Mesenchymal stem cell (in vitro differentiated cells and primary cell): ENCODE results near the gene ENTPD2.
"Not testable (repeated sequence)": the region's sequence is repeated elsewhere in the genome, so short reads cannot be mapped to it uniquely, and the experiment has no call there.

Experiments used
- DNase-seq: peaks from one replicate; pipeline ENCODE4 v3.0.0-alpha.2; 2013
- H2AFZ ChIP-seq: one replicate; pipeline ENCODE4 v1.6.1; 2013; ENCODE audit warnings: low read depth, mild to moderate bottlenecking, control low read depth, inconsistent platforms, low read length, moderate library complexity
- H2AK5ac ChIP-seq: 2 replicates; pipeline ENCODE4 v1.6.1; 2013; ENCODE audit warnings: low read length, moderate library complexity, mild to moderate bottlenecking, inconsistent platforms; ENCODE audit not compliant: severe bottlenecking
- H2BK120ac ChIP-seq: one replicate; pipeline ENCODE4 v1.6.1; 2013; ENCODE audit warnings: low read depth, mild to moderate bottlenecking, inconsistent platforms, low read length, moderate library complexity
- H2BK12ac ChIP-seq, 2 experiments: one replicate each; pipeline ENCODE4 v1.6.1; 2013; ENCODE audit warnings: inconsistent platforms in 2 of 2, low read length in 2 of 2, mild to moderate bottlenecking in 2 of 2, moderate library complexity in 2 of 2, control low read depth in 1 of 2
- H2BK15ac ChIP-seq: one replicate; pipeline ENCODE4 v1.6.1; 2013; ENCODE audit warnings: mild to moderate bottlenecking, low read depth, inconsistent platforms; ENCODE audit not compliant: poor library complexity, severe bottlenecking
- H2BK5ac ChIP-seq: 2 replicates; pipeline ENCODE4 v1.6.1; 2013; ENCODE audit warnings: low read depth, mild to moderate bottlenecking, low read length, control low read depth, inconsistent platforms; ENCODE audit not compliant: poor library complexity, severe bottlenecking
- H3K14ac ChIP-seq, 2 experiments: one replicate each; pipeline ENCODE4 v1.6.1; 2013; ENCODE audit warnings: inconsistent platforms in 2 of 2, low read length in 2 of 2, control low read depth in 1 of 2, mild to moderate bottlenecking in 1 of 2, moderate library complexity in 1 of 2
- H3K18ac ChIP-seq, 2 experiments: one replicate each; pipeline ENCODE4 v1.6.1; 2013; ENCODE audit warnings: inconsistent platforms in 2 of 2, low read length in 2 of 2, control low read depth in 1 of 2, low read depth in 1 of 2, mild to moderate bottlenecking in 1 of 2
- H3K23ac ChIP-seq, 2 experiments: one replicate each; pipeline ENCODE4 v1.6.1; 2013; ENCODE audit warnings: inconsistent platforms in 2 of 2, low read length in 2 of 2, mild to moderate bottlenecking in 2 of 2, moderate library complexity in 2 of 2, control low read depth in 1 of 2
- H3K27ac ChIP-seq: 2 replicates; pipeline ENCODE4 v1.5.1; 2013; ENCODE audit warnings: mild to moderate bottlenecking, moderate library complexity, low read length, control low read depth, inconsistent platforms; ENCODE audit not compliant: poor library complexity, severe bottlenecking
- H3K27me3 ChIP-seq, 2 experiments: 2 replicates each; pipeline versions ENCODE4 v1.6.1 to v1.7.0; 2013; ENCODE audit warnings: low read length in 2 of 2, mild to moderate bottlenecking in 2 of 2, moderate library complexity in 2 of 2, control low read depth in 1 of 2, inconsistent platforms in 1 of 2; ENCODE audit not compliant: control insufficient read depth in 1 of 2, insufficient read depth in 1 of 2
- H3K36me3 ChIP-seq, 2 experiments: 2 replicates each; pipeline versions ENCODE4 v1.6.1 to v1.7.0; 2013; ENCODE audit warnings: low read length in 2 of 2, control low read depth in 1 of 2, inconsistent platforms in 1 of 2, low read depth in 1 of 2, mild to moderate bottlenecking in 1 of 2; ENCODE audit not compliant: insufficient read depth in 2 of 2, control insufficient read depth in 1 of 2
- H3K4ac ChIP-seq, 2 experiments: one replicate each; pipeline ENCODE4 v1.6.1; 2013; ENCODE audit warnings: inconsistent platforms in 2 of 2, low read length in 2 of 2, mild to moderate bottlenecking in 2 of 2, moderate library complexity in 2 of 2, control low read depth in 1 of 2, low read depth in 1 of 2
- H3K4me1 ChIP-seq: 2 replicates; pipeline ENCODE4 v1.6.1; 2013; ENCODE audit warnings: low read depth, low read length, control low read depth; ENCODE audit not compliant: control insufficient read depth, insufficient read depth
- H3K4me2 ChIP-seq: 2 replicates; pipeline ENCODE4 v1.6.1; 2013; ENCODE audit warnings: low read length, mild to moderate bottlenecking, inconsistent platforms; ENCODE audit not compliant: poor library complexity, severe bottlenecking
- H3K4me3 ChIP-seq, 2 experiments: 2 replicates each; pipeline versions ENCODE4 v1.5.1 to v1.7.0; 2013; ENCODE audit warnings: low read length in 2 of 2, mild to moderate bottlenecking in 2 of 2, control low read depth in 1 of 2, low read depth in 1 of 2; ENCODE audit not compliant: insufficient read depth in 1 of 2
- H3K79me1 ChIP-seq: replicated peaks from 2 replicates; pipeline ENCODE4 v1.6.1; 2013; ENCODE audit warnings: mild to moderate bottlenecking, control low read depth, low read length, inconsistent platforms; ENCODE audit not compliant: poor library complexity, severe bottlenecking
- H3K9ac ChIP-seq: 2 replicates; pipeline ENCODE4 v1.7.0; 2013; ENCODE audit warnings: mild to moderate bottlenecking, low read length, moderate library complexity
- H3K9me3 ChIP-seq: 2 replicates; pipeline ENCODE4 v1.7.0; 2013; ENCODE audit warnings: mild to moderate bottlenecking, low read length; ENCODE audit not compliant: control insufficient read depth
- H4K8ac ChIP-seq: one replicate; pipeline ENCODE4 v1.6.1; 2013; ENCODE audit warnings: inconsistent platforms, mild to moderate bottlenecking, low read length, moderate library complexity
- H4K91ac ChIP-seq: one replicate; pipeline ENCODE4 v1.6.1; 2013; ENCODE audit warnings: mild to moderate bottlenecking, low read length, inconsistent platforms
- WGBS: methylation state at CpG from one replicate; pipeline ENCODE4 v1.1.7; 2013; ENCODE audit warnings: mixed read lengths; 5-methylcytosine and 5-hydroxymethylcytosine counted together

The ENTPD2 gene

GRCh38 chr9:137035507-137035834 is 18.4 kb downstream of the ENTPD2 start:
- Histone ChIP-seq H2BK120ac (no peak overlapping the region), H3K23ac (no peak overlapping the region), H3K9me3 (no peaks in the 10 kb centered on the region), H4K91ac (no peak overlapping the region), H2AK5ac (no peak overlapping the region), H3K4ac (no peak overlapping the region), H3K4me3 (no peak overlapping the region), H2AFZ (no peak overlapping the region), H3K79me1 (no peaks in the 10 kb centered on the region), H3K27me3 (peaks cover 0 to 11% of the 10 kb centered on the region in 2 experiments), H3K36me3 (peaks cover 20 to 32% of the 10 kb centered on the region in 2 experiments), H2BK5ac (no peak overlapping the region), H3K9ac (no peak overlapping the region), H3K18ac (no peak overlapping the region), H3K27ac (no peak overlapping the region), H2BK12ac (no peak overlapping the region), H4K8ac (no peak overlapping the region), H3K14ac (no peak overlapping the region), H2BK15ac (no peak overlapping the region), H3K4me1 (peaks cover 3% of the 10 kb centered on the region), H3K4me2 (no peak overlapping the region)
- whole genome bisulfite sequencing: 38% methylated on average over 8 of the region's 9 CpGs
- no peak for DNase-seq

- Histone ChIP-seq H3K9ac (no peak overlapping the region), H3K18ac (no peak overlapping the region), H3K4me2 (no peak overlapping the region), H2BK15ac (peak overlapping the region; percentile 34), H3K4me1 (peaks cover 3% of the 10 kb centered on the region), H4K8ac (no peak overlapping the region), H3K23ac (no peak overlapping the region), H3K9me3 (no peaks in the 10 kb centered on the region), H2BK5ac (no peak overlapping the region), H2BK12ac (no peak overlapping the region), H2AFZ (no peak overlapping the region), H3K4me3 (no peak overlapping the region), H3K36me3 (peaks cover 19 to 26% of the 10 kb centered on the region in 2 experiments), H3K27ac (no peak overlapping the region), H3K14ac (no peak overlapping the region), H2BK120ac (no peak overlapping the region), H3K79me1 (no peaks in the 10 kb centered on the region), H4K91ac (no peak overlapping the region), H2AK5ac (no peak overlapping the region), H3K27me3 (peaks cover 0 to 11% of the 10 kb centered on the region in 2 experiments), H3K4ac (no peak overlapping the region)
- DNase-seq: peak; percentile 77
- 35% methylated on average over 18 of the region's 24 CpGs for WGBS
These were observed 19.0 kb downstream of the ENTPD2 start for GRCh38 chr9:137034709-137035506.

DNA sequence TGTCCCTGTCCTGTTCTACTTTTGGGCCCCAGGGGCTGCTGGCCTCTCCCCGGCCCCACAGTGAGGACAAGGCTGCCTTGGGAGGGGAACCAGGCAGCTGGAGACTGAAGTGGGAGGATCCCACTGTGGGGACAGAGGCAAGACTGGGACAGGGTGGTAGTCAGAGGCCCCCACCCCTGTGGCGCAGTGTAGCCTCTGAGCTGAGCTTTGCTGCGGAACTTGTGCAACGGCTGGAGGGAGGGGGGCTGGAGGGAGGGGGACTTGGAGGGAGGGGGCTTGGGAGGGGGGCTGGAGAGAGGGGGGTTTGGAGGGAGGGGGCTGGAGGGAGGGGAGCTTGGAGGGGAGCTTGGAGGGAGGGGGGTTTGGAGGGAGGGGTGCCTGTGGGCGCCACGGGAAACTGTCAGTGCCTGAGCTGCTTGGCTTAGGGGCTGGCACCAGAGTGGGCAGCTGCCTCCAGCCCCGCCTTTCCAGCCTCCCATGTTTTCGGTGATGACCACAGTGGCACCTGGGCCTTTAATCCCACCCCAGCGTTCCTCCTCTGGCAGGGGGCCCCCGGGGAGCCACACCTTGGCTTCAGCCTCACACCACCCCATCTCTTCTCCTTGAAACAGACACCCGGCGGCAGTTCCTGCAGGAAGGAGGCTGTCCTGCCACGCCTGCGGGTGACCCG is 19.7 kb downstream of the ENTPD2 start:
- WGBS: 86% methylated on average over 11 of the region's 15 CpGs
- H3K4ac ChIP-seq: no peak overlapping the region
- H3K4me3 ChIP-seq: no peak overlapping the region
- H2AK5ac ChIP-seq: no peak overlapping the region
- H3K4me1 ChIP-seq: peaks cover 4% of the 10 kb centered on the region
- H3K14ac ChIP-seq: no peak overlapping the region
- H3K9ac ChIP-seq: no peak overlapping the region
- no peak overlapping the region for H2BK5ac ChIP-seq
- H3K23ac ChIP-seq: no peak overlapping the region
- no peak overlapping the region for H2BK12ac ChIP-seq
- H3K27me3 ChIP-seq: peaks cover 0 to 11% of the 10 kb centered on the region in 2 experiments
- H4K8ac ChIP-seq: no peak overlapping the region
- H3K18ac ChIP-seq: no peak overlapping the region
- H2BK15ac ChIP-seq: no peak overlapping the region
- DNase-seq: no peak
- H2BK120ac ChIP-seq: no peak overlapping the region
- H2AFZ ChIP-seq: no peak overlapping the region
- peaks cover 12 to 19% of the 10 kb centered on the region in 2 experiments for H3K36me3 ChIP-seq
- no peak overlapping the region for H3K27ac ChIP-seq
- H3K4me2 ChIP-seq: no peak overlapping the region
- no peaks in the 10 kb centered on the region for H3K9me3 ChIP-seq
- H3K79me1 ChIP-seq: no peaks in the 10 kb centered on the region
- no peak overlapping the region for H4K91ac ChIP-seq

DNA sequence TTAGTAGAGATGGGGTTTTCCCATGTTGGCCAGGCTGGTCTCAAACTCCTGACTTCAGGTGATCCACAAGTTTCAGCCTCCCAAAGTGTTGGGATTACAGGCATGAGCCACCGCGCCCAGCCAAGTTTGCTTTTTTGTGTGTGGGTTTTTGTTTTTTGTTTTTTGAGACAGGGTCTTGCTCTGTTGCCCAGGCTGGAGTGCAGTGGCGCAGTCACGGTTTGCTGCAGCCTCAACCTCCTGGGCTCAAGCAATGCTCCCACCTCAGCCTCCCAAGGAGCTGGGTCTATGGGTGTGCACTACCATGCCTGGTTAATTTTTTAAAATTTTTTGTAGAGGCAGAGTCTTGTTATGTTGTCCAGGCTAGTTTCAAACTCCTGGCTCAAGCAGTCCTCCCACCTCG is 20.4 kb downstream of the ENTPD2 start:
- H3K4me2 ChIP-seq, H3K4me3 ChIP-seq, H3K4ac ChIP-seq, H3K14ac ChIP-seq, H2BK15ac ChIP-seq, H3K27ac ChIP-seq, H2BK12ac ChIP-seq, H2AFZ ChIP-seq, DNase-seq, H4K8ac ChIP-seq, H3K9me3 ChIP-seq, H3K18ac ChIP-seq, H3K79me1 ChIP-seq, H3K9ac ChIP-seq, H3K23ac ChIP-seq, H4K91ac ChIP-seq, H2BK5ac ChIP-seq, H2AK5ac ChIP-seq, H2BK120ac ChIP-seq: not testable (repeated sequence)
- peaks cover 4 to 11% of the 10 kb centered on the region in 2 experiments for H3K27me3 ChIP-seq
- peaks cover 6 to 12% of the 10 kb centered on the region in 2 experiments for H3K36me3 ChIP-seq
- H3K4me1 ChIP-seq: peaks cover 11% of the 10 kb centered on the region
- WGBS: 91% methylated on average over 5 of the region's 5 CpGs
